OCI-LY3 (cell line): Measurements from ENCODE around the gene MYLK.

Experiments
- H2AFZ ChIP-seq: fragments of 200-600, 300-600 bp; shearing (Covaris generic); 2 replicates; pipeline ENCODE4 v1.6.0; 2014; ENCODE audit warnings: antibody characterized with exemption, low read depth, low read length
- H3K27ac ChIP-seq: fragments of 200-600, 300-600 bp; sonication (generic); 2 replicates; pipeline ENCODE4 v1.5.1; 2014; ENCODE audit warnings: mild to moderate bottlenecking, low read length, moderate library complexity, mixed read lengths
- H3K27me3 ChIP-seq: fragments of 200-600, 300-600 bp; sonication (generic); 2 replicates; pipeline ENCODE4 v1.6.1; 2014; ENCODE audit warnings: low read depth, low read length, mixed read lengths
- H3K36me3 ChIP-seq: fragments of 200-600, 300-600 bp; sonication (generic); replicated peaks from 2 replicates; pipeline ENCODE3; 2014; ENCODE audit warnings: low read depth, low read length, mixed read lengths
- H3K4me1 ChIP-seq: fragments of 300-600, 200-600 bp; sonication (generic); 2 replicates; pipeline ENCODE4 v1.6.1; 2014; ENCODE audit warnings: low read length, mixed read lengths
- H3K4me2 ChIP-seq: fragments of 200-600, 300-600 bp; sonication (generic); 2 replicates; pipeline ENCODE4 v1.6.1; 2014; ENCODE audit warnings: low read length, mixed read lengths
- H3K4me3 ChIP-seq: fragments of 300-600, 200-600 bp; sonication (generic); 2 replicates; pipeline ENCODE4 v1.5.1; 2014; ENCODE audit warnings: antibody characterized with exemption, mild to moderate bottlenecking, low read length, moderate library complexity
- H3K79me2 ChIP-seq: fragments of 300-600, 200-600 bp; shearing (Covaris generic); 2 replicates; pipeline ENCODE4 v1.6.1; 2014; ENCODE audit warnings: mild to moderate bottlenecking, low read length, mixed read lengths
- H3K9ac ChIP-seq: fragments of 300-600, 200-600 bp; shearing (Covaris generic); 2 replicates; pipeline ENCODE4 v1.6.0; 2014; ENCODE audit warnings: mild to moderate bottlenecking, low read length, moderate library complexity
- H3K9me3 ChIP-seq: fragments of 200-600, 300-600 bp; shearing (Covaris generic); 2 replicates; pipeline ENCODE4 v1.6.1; 2014; ENCODE audit warnings: low read length, mixed read lengths; ENCODE audit not compliant: insufficient read depth
- H4K20me1 ChIP-seq: fragments of 200-600, 300-600 bp; sonication (generic); 2 replicates; pipeline ENCODE4 v1.6.1; 2016; ENCODE audit warnings: low read length, mixed read lengths; ENCODE audit not compliant: insufficient read depth
- CTCF ChIP-seq: fragments of 200-600, 300-600 bp; sonication (generic); IDR thresholded peaks from 2 replicates; pipeline ENCODE4 v1.5.1; 2014; ENCODE audit warnings: antibody characterized with exemption, low read length, low read depth
- EZH2phosphoT487 ChIP-seq: fragments of 200-600 bp; shearing (Covaris generic); IDR thresholded peaks from 2 replicates; pipeline ENCODE4 v1.6.1; 2018; ENCODE audit warnings: antibody characterized with exemption, mixed run types, low read depth

MYLK gene

DNA sequence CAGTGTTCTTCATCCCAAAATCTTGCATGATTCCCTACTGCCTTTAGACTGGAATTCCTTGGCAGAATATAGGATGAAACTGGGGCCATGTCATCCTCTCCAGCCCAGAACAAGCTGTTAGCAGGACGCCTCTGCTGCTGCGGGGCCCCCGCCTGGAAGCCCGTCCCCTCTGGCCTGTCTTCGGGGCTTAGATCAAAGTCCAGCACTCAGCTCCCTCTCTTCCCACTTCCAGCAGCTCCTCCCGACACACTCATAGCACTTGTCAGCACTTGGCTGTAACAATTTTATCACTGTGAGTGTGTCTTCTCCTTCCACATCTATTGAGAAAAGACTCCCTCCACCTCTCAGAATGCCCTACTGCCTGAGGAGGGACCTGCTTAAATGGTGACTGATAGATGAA is 187.3 kb downstream of the MYLK start:
- no peak overlapping the region for H3K4me3 ChIP-seq
- no peaks in the 10 kb centered on the region for H3K9me3 ChIP-seq
- no peak overlapping the region for H3K27ac ChIP-seq
- H4K20me1 ChIP-seq = no peaks in the 10 kb centered on the region
- H2AFZ ChIP-seq = no peak overlapping the region
- no peak overlapping the region for H3K4me2 ChIP-seq
- H3K9ac ChIP-seq = no peak overlapping the region
- H3K79me2 ChIP-seq = no peaks in the 10 kb centered on the region
- H3K4me1 ChIP-seq = no peaks in the 10 kb centered on the region
- H3K36me3 ChIP-seq = no peaks in the 10 kb centered on the region
- TF ChIP-seq CTCF (no peak), EZH2phosphoT487 (no peak)
- no peaks in the 10 kb centered on the region; the same call in 1 of the 2 replicates for H3K27me3 ChIP-seq

DNA sequence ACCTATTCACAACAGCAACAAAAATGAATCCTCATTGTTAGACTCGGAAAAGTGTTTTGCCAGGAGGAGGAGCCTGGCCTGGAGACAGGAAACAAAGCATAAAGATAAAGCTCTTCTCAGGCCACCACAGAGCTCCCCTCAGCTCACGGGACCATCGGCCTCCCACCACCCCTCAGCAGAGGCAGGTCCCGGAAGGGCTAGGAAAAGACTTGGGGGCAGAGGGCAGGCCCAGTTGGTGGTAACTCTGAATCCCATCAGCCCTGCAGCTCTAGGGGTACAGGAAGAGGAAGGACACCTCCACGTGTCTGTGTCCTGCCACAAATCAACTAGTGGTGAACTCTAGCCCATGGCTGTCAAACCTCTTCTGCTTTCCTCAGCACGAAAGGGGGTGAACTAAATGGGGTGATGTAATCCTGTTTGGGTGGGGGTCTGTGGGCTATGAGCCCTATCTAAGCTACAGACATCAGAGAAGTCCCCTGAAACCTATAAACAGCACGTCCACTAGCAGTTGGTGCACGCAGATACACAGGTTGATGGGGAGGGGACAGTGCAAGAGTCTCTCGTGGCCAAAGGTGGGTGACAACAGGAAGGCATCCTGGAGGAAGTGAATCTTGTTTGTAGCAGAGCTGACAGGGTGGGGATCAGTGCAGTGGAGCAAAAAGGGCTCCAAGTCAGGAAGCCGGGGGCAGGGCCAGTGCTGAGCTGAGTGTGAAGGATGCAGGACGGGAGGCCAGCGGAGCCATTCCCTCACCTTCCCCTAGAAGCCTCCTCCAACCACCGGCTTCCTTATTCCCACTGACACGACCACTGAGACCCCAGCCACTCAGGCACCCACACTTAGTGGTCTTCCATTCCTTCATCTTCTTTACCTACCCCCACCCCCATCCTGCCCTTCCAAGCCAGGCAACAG is 188.1 kb downstream of the MYLK start:
- H3K27ac ChIP-seq = no peak overlapping the region
- no peak overlapping the region for H3K9ac ChIP-seq
- no peaks in the 10 kb centered on the region for H3K9me3 ChIP-seq
- H3K4me1 ChIP-seq = no peaks in the 10 kb centered on the region
- peaks cover 3% of the 10 kb centered on the region; the same call in 1 of the 2 replicates for H3K27me3 ChIP-seq
- no peak overlapping the region for H3K4me3 ChIP-seq
- TF ChIP-seq CTCF (no peak), EZH2phosphoT487 (no peak)
- H3K4me2 ChIP-seq = no peak overlapping the region
- no peaks in the 10 kb centered on the region for H3K79me2 ChIP-seq
- H4K20me1 ChIP-seq = no peaks in the 10 kb centered on the region
- H2AFZ ChIP-seq = no peak overlapping the region
- H3K36me3 ChIP-seq = no peaks in the 10 kb centered on the region

- H3K36me3 ChIP-seq = no peaks in the 10 kb centered on the region
- no peak overlapping the region for H3K4me2 ChIP-seq
- H3K79me2 ChIP-seq = no peaks in the 10 kb centered on the region
- H2AFZ ChIP-seq = no peak overlapping the region
- no peaks in the 10 kb centered on the region for H3K9me3 ChIP-seq
- H3K27me3 ChIP-seq = 0 out of 2 replicates have a peak, but pooled peaks cover 3% of the 10 kb centered on the region
- no peaks in the 10 kb centered on the region for H4K20me1 ChIP-seq
- H3K9ac ChIP-seq = no peak overlapping the region
- no peaks in the 10 kb centered on the region for H3K4me1 ChIP-seq
- H3K27ac ChIP-seq = no peak overlapping the region
- H3K4me3 ChIP-seq = no peak overlapping the region
- no peak for TF ChIP-seq EZH2phosphoT487
- TF ChIP-seq CTCF = no peak
Observed at GRCh38 chr3:123695152-123695551, 189.0 kb downstream of the MYLK start.

DNA sequence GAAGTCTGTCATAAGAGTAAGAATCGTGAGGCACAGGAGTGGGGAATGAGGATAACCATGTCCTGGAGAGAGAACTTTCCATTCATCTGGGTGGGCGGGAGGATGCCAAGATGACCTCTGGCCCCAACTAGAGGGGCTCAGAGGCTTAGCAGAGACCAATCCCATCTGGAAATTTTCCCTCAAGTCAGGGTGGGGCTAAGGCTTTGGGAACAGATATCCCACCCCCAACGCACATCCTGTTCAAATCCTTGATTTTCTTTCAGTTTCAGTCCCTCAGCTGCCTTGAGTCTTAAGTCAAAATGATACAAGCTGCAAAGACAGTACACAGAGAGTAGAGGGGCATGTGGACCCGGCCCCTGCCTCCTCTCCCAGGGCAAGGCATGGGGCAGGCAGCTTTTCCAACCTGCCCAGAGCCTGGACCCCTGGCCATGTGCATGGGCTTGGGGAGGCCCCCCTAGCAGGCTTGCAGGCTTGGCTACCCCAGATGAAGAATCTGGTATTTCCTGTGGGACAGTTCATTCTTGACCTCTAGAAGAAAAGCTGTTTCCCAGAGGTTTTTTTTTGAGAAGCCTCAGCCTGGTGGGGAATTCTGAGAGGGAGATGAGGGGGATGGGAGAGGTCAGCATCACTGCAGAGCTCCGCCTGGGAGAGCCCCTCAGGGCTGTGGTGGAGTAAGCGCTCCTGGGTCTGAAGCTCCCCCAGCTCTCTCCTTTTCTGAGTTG is 189.6 kb downstream of the MYLK start:
- no peak overlapping the region for H3K27ac ChIP-seq
- no peaks in the 10 kb centered on the region for H3K79me2 ChIP-seq
- no peak overlapping the region for H3K4me2 ChIP-seq
- H3K4me1 ChIP-seq = no peaks in the 10 kb centered on the region
- no peak overlapping the region for H3K9ac ChIP-seq
- no peaks in the 10 kb centered on the region for H4K20me1 ChIP-seq
- H3K9me3 ChIP-seq = no peaks in the 10 kb centered on the region
- TF ChIP-seq CTCF (no peak), EZH2phosphoT487 (no peak)
- no peak overlapping the region for H2AFZ ChIP-seq
- 0 out of 2 replicates have a peak, but pooled peaks cover 3% of the 10 kb centered on the region for H3K27me3 ChIP-seq
- H3K36me3 ChIP-seq = no peaks in the 10 kb centered on the region
- H3K4me3 ChIP-seq = no peak overlapping the region
